Measurements from ENCODE around the gene GNLY.
"Not testable (repeated sequence)": the region's sequence is repeated elsewhere in the genome, so short reads cannot be mapped to it uniquely, and the experiment has no call there.

GNLY gene

DNA sequence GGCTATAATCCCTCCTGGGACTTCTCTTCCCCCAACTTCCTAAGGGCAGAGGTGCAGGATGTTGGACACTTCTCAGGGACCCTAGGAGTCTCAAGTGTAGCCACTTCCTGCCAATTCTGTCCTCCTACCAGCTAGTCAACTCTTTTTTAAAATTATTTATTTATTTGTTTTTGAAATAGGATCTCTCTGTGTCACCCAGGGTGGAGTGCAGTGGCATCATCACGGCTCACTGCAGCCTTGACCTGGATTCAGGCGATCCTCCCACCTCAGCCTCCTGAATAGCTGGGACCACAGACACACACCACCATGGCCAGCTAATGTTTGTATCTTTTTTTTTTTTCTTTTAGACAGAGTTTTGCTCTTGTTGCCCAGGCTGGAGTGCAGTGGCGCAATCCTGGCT lies 37.7 kb upstream of the GNLY start:
- DNase-seq (ENCODE audit: insufficient read length) (no peak), FAIRE-seq (no peak)
- TF ChIP-seq TAF1 (IDR thresholded peaks at IDR 0.05; ENCODE audit: borderline replicate concordance, low read depth, low read length), result no peak

DNA sequence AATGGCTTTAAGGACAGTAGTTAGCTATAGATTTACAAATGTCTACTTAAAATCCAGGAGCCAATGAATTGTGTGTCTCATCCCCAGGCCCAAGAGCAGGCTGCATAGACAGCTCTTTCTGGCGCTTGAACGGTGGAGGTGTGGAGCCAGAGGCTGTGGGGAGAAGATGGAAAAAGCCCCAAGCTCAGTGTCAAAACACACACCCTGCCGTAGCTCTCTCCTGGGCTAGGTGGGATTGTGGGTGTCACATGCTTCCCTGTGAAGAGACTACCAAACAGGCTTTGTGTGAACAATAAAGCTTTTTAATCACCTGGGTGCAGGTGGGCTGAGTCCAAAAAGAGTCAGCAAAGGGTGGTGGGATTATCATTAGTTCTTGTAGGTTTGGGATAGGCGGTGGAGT lies 36.8 kb upstream of the GNLY start:
- not testable (repeated sequence) for DNase-seq (ENCODE audit: insufficient read length); FAIRE-seq

DNA sequence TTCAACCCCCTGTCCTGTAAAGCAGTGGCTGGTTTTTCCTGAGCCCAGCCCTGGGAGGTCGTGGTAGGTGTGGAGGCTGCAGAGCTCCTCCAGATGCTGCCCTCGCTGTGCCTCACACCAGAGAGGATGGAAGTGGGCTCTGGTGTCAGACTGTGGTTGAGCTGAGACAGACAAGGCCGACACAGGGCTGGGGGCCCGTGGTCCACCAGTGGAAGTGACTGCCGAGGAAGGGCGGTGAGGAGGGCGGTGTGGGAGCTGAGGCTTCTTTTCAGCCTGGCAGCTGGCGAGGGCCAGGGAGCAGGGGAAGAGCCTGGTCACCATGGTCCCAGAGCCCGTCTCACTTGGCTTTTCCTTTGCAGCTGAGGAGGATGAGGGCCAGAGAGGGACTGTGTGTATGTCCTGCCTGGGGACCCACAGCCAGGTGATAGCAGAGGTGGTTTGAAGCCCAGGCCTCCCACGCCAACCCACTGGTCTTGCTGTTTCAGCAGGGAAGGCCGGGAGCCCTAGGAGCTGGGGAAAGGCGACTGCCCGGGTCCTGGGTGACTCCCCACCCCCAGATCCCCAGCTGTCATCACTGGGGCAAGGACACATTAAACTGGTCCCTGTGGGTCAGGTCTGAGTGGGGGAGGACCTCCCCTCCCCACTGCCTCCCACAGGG lies 34.7 kb upstream of the GNLY start:
- TF ChIP-seq POLR2AphosphoS5 (IDR thresholded peaks at IDR 0.05; ENCODE audit: low read depth, low read length) (no peak), POLR2A (IDR thresholded peaks at IDR 0.05; ENCODE audit: low read depth, low read length) (no peak), TAF1 (IDR thresholded peaks at IDR 0.05; ENCODE audit: borderline replicate concordance, low read depth, low read length) (no peak)
- DNase-seq (ENCODE audit: insufficient read length) (no peak), FAIRE-seq (no peak)

DNA sequence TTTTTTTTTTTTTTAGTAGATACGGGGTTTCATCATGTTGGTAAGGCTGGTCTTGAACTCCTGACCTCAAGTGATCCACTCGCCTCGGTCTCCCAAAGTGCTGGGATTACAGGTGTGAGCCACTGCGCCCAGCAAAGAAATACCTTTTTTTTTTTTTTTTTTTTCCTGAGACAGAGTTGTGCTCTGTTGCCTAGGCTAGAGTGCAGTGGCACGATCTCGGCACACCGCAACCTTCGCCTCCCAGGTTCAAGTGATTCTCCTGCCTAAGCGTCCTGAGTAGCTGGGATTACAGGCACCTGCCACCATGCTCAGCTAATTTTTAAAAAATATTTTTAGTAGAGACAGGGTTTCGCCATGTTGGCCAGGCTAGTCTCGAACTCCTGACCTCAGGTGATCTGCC lies 33.9 kb upstream of the GNLY start:
- not testable (repeated sequence) for FAIRE-seq; DNase-seq (ENCODE audit: insufficient read length)

DNA sequence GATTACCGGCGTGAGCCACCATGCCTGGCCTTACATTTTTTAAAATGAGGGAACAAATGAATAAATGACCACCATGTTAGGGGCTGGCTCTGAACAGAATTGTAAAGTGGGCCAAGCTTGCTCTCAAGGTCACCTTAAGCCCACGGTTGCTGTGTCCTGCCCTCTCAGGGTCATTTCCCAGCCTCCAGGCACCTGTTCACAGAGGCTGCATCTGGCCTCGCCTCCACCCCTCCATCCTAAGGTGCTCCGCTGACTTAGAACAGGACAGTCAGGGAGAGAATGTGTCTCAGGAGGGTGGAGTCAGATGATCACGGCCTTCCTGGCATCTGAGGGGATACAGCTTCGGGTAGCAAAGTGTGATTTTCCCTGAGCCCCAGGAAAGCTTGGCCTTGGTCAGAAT lies 33.4 kb upstream of the GNLY start:
- FAIRE-seq (no peak), DNase-seq (ENCODE audit: insufficient read length) (no peak)

DNA sequence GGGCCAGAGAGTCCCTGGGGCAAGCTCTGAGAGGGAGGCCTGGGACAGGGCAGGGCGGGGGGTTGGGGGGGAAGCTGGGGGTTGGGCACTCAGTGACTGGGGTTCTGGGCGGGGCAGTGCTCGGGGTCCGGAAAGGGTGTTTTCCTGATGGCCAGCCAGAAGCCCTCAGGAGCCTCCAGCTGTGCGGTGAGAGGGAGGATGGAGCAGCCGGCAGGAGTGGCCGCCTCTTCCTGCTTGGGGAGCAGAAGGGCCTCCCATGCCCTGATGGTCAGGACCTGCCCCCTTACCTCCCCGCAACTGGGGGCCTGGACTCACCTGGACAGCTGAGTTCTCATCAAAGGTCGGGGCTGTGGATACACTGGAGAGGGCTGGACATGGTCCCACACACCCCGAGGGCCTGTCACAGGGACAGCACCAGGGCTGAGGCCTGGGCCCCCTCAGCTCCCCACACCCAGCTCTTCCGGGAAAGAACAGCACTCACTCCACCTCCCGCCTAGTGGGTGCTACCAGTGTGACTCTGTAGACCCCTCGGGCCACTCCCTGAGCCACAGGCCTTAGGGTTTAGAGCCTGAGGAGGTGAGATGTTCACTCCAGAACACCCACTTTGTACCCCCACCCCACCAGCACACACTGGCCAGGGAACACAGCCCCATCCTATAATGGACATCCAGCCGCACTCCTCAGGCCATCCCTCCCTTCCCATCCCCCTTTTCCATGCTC lies 32.9 kb upstream of the GNLY start:
- FAIRE-seq, result no peak
- no peak for DNase-seq (ENCODE audit: insufficient read length)
- TF ChIP-seq POLR2AphosphoS5 (IDR thresholded peaks at IDR 0.05; ENCODE audit: low read depth, low read length) (no peak), POLR2A (IDR thresholded peaks at IDR 0.05; ENCODE audit: low read depth, low read length) (no peak), TAF1 (IDR thresholded peaks at IDR 0.05; ENCODE audit: borderline replicate concordance, low read depth, low read length) (no peak)

More for the DNA sequence above, 33.4 kb upstream of the GNLY start:
- TF ChIP-seq TAF1 (IDR thresholded peaks at IDR 0.05; ENCODE audit: borderline replicate concordance, low read depth, low read length), result no peak
- no peak for TF ChIP-seq POLR2AphosphoS5 (IDR thresholded peaks at IDR 0.05; ENCODE audit: low read depth, low read length)
- no peak for TF ChIP-seq POLR2A (IDR thresholded peaks at IDR 0.05; ENCODE audit: low read depth, low read length)

DNA sequence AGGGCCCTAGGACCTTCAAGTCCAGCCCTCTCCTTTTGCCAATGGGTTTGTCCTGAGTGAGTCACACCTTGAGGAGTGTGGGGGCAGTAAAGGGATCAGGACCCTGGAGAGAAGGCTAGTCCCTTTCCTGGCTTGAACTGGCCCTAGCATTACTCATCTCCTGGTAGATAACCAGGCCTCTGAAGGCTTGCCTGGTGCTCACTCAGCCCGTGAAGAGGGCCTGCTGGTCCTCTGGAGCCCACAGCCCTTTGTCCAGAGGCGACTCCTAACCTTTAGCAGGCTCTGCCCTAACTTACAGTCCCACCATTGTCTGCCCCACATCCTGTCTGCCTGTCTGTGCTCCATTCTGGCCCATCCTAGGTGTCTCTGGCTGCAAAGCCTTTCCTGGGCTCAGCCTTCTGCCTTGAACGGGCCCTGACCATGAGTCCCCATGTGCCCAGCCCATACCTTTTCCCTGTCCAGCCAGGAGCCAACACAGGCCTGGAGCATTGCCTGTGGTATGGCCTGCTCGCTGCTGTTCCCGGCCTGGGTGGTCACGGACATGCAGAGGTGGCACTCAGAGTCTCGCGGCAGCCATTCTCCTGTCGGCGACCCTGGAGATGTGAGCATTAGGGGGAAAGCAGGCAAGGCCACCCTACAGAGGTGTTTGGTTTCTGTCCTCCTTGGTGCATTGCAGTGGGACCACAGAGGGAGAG lies 31.1 kb upstream of the GNLY start:
- no peak for TF ChIP-seq POLR2AphosphoS5 (IDR thresholded peaks at IDR 0.05; ENCODE audit: low read depth, low read length)
- TF ChIP-seq POLR2A (IDR thresholded peaks at IDR 0.05; ENCODE audit: low read depth, low read length), result no peak
- no peak for TF ChIP-seq TAF1 (IDR thresholded peaks at IDR 0.05; ENCODE audit: borderline replicate concordance, low read depth, low read length)
- DNase-seq (ENCODE audit: insufficient read length) (no peak), FAIRE-seq (no peak)

DNA sequence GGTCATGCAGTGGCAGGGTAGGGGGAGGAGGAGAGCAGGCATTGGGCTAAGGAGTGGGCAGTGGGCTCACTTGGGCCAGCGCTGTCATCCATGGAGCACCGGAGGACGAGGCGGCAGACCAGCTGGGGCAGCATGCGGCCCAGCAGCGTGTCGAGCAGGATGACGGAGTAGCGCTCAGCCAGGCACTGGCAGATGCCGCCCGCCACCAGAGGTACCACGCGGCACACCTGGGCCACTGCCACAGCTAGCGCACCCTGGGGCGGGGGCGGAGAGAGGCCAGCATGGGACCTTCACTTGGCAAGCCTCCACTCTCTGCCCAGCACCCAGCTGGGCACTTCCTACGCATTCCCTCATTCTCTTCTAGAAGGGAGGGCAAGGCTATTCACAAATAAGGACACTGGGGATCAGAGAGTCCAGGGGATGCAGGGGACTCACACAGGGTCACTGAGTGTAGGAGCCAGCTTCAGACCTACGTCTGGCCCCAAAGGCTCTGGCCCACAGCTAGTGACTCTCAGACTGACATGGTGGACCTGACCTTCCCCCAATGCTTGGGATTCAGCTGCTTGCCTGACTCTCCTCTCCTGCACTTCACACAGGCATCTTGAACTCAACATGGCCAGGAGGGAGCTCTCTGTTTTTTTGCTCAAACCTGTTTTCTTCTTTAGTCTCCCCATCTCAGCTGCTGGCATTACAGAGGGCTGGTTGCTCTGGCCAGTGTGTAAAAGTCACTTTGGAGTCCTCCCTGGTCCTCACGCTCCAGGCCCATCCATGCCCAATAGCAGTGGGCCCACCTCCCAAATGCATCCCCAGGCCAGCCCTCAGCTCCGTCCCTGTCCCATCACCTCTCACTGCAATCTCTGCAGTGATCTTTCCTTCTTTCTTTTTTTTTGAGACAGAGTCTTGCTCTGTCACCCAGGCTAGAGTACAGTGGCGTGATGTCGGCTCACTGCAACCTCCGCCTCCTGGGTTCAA lies 30.3 kb upstream of the GNLY start:
- FAIRE-seq (no peak), DNase-seq (ENCODE audit: insufficient read length) (no peak)
- TF ChIP-seq POLR2AphosphoS5 (IDR thresholded peaks at IDR 0.05; ENCODE audit: low read depth, low read length), result no peak
- TF ChIP-seq TAF1 (IDR thresholded peaks at IDR 0.05; ENCODE audit: borderline replicate concordance, low read depth, low read length), result no peak
- TF ChIP-seq POLR2A (IDR thresholded peaks at IDR 0.05; ENCODE audit: low read depth, low read length), result no peak

GRCh38 chr2:85665264-85665937 lies 28.8 kb upstream of the GNLY start:
- FAIRE-seq (no peak), DNase-seq (ENCODE audit: insufficient read length) (no peak)
- TF ChIP-seq POLR2A (IDR thresholded peaks at IDR 0.05; ENCODE audit: low read depth, low read length), result no peak
- no peak for TF ChIP-seq POLR2AphosphoS5 (IDR thresholded peaks at IDR 0.05; ENCODE audit: low read depth, low read length)
- no peak for TF ChIP-seq TAF1 (IDR thresholded peaks at IDR 0.05; ENCODE audit: borderline replicate concordance, low read depth, low read length)

DNA sequence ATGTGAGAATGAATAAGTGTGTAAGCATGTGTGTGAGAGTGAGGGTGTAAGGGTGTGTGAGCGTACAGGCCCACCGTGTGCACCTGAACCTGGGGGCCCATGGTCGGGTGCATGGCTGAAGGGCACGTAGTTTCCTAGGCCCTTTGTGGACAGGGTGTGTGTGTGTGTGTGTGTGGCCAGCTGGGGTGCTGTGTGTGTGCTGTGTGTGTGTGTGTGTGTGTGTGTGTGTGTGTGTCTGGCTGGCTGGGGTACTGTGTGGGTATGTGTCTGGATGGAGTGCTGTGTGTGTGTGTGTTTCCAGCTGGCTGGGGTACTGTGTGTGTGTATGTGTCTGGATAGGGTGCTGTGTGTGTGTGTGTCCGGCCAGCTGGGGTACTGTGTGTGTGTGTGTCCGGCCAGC lies 28.1 kb upstream of the GNLY start:
- no peak for FAIRE-seq

More for the DNA sequence above, 28.1 kb upstream of the GNLY start:
- DNase-seq (ENCODE audit: insufficient read length), result no peak
- TF ChIP-seq TAF1 (IDR thresholded peaks at IDR 0.05; ENCODE audit: borderline replicate concordance, low read depth, low read length), result no peak
- no peak for TF ChIP-seq POLR2AphosphoS5 (IDR thresholded peaks at IDR 0.05; ENCODE audit: low read depth, low read length)
- no peak for TF ChIP-seq POLR2A (IDR thresholded peaks at IDR 0.05; ENCODE audit: low read depth, low read length)
